HPDE6-E6E7 (cell line): ENCODE results near the gene IGF2BP2.
"Not testable (repeated sequence)": the region's sequence is repeated elsewhere in the genome, so short reads cannot be mapped to it uniquely, and the experiment has no call there.

Source experiments
- DNase-seq: peaks from one replicate; pipeline ENCODE4 v3.0.0; 2011; ENCODE audit warnings: missing footprints; ENCODE audit errors: extremely low spot score

IGF2BP2 gene

GRCh38 chr3:185825006-185825638 lies at the start of gene IGF2BP2:
Gene IGF2BP2, minus strand, starts transcription at chr3:185825042. Its CDS starts 82 bp downstream, at chr3:185824960.
- DNase-seq, result no peak

GRCh38 chr3:185874119-185874518 lies 49.3 kb upstream of the IGF2BP2 start:
- DNase-seq, result no peak

- no peak for DNase-seq
Measured at GRCh38 chr3:185867650-185868049, 42.8 kb upstream of the IGF2BP2 start.

DNA sequence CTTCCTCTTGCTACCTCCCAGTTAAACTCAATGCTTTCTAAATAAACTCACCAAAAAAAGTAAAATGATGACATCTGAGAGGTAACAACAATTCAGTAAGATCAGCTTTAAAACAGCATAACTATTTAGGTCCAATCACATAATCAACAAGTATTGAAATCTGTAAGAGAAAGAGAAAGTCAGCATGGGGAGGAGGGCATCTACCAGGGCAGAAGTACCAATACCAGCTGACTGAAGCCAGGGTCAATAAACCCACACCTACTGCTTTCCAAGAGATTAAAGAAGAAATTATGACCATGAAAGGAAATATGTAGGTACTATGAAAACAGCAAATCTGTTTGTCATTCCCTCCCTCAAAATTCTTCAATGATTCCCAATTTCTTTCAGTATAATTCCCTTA lies 42.2 kb upstream of the IGF2BP2 start:
- no peak for DNase-seq

DNA sequence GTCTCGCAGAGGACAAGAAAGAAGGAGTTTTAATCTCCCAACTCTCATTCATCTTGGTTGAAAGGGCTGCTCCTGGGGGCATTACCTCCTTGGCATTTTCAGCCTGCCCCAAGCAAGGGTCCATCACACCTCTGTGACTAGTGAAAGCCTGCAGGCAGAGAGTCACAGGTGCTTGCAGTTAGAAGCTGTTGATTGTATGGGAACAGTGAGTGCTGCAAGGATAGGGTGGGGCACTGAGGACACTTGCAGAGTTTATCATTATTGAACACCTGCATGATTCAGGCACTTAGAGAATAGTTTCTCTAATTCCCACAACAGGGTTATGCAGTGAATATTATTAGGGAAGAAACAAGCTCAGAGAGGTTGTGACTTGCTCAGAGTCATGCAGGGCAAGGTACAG lies 41.7 kb upstream of the IGF2BP2 start:
- DNase-seq, result no peak

DNA sequence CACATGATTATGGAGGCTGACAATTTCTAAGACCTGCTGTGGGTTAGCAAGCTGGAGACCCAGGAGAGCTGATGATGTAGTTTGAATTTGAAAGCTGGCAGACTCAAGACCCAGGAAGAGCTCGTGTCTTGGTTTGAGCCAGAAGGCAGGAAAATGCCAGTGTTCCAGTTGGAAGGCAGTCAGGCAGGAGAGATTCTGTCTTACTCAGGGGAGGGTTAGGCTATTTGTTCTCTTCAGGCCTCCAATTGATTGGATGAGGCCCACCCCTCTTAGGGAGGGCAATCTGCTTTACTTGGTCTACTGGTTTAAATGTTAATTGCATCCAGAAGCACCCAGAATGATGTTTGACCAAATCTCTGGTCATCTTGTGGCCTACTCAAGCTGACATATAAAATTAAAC lies 40.4 kb upstream of the IGF2BP2 start:
- no peak for DNase-seq

DNA sequence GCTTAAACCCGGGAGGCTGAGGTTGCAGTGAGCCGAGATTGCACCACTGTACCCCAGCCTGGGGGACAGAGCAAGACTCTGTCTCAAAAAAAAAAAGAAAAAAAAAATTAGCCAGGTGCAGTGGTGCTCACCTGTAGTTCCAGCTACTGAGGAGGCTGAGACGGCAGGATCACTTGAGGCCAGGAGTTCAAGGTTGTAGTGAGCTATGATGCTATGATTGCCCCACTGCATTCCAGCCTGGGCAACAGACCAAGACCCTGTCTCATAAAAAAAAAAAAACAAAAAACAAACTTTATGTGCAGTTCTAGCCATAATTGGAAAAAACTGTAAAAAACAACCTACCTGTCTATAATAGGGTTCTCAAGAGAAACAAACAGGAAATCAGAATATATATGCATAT lies 39.9 kb upstream of the IGF2BP2 start:
- no peak for DNase-seq

- DNase-seq, result no peak
Measured at GRCh38 chr3:185862920-185863319, 38.1 kb upstream of the IGF2BP2 start.

DNA sequence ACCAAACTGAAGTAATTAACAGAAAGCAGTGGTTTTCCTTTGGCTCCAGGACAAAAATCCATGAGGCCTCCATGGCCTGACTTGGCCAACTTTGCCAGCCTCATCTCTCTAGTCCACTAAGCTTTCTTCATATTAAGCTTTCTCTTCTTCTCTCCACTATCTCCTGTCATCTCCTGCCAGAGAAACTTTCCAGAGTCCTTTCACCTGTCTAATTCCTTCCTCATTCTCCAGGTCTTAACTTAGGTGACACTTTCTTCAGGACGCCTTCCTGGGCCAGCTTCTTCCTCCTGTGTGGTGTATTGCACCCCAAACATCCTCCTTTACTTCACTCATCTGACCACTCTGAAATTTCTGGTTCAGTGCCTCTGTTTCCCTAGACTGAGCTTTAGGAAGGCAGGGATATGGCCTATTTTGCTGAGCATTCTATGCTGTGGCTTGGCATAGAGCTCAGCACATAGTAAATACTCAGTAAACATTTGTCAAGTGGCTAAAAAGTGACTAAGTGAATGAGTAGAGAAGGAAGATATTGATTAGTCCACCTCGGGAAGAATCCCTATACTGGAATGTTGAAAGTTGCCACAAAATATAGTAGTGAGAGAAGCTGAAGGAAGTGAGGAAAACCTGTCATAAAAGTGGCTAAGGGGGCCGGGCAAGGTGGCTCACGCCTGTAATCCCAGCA lies 34.6 kb upstream of the IGF2BP2 start:
- DNase-seq, result no peak

- no peak for DNase-seq
Measured at GRCh38 chr3:185858502-185859225, 33.8 kb upstream of the IGF2BP2 start.

- no peak for DNase-seq
Measured at GRCh38 chr3:185857208-185857607, 32.4 kb upstream of the IGF2BP2 start.

DNA sequence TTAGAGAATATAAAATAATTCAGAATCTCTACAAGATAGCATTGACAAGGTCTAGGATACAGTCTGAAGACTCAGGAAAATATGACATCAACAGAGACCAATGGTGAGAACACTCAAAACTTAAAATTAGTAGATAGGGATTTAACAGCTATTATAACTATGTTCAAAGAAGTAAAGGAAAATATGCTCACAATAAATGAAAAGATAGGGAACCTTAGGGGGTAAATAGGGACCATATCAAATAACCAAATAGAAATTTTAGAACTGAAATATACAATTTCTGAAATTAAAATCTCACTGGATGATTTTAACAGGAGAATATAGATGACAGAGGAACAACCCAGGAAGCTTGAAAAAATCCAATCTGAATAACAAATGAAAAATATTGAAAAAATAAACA lies 31.8 kb upstream of the IGF2BP2 start:
- DNase-seq, result no peak

DNA sequence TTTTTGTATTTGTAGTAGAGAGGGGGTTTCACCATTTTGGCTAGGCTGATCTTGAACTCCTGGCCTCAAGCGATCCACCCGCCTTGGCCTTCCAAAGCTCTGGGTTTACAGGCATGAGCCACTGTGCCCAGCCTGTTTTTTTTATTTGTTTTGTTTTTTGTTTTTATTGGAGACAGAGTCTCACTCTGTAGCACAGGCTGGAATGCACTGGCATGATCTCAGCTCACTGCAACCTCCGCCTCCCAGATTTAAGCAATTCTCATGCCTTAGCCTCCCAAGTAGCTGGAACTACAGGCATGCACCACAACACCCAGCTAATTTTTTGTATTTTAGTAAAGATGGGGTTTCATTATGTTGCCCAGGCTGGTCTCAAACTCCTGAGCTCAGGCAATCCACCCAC lies 28.9 kb upstream of the IGF2BP2 start:
- DNase-seq, result not testable (repeated sequence)

- DNase-seq, result no peak
Measured at GRCh38 chr3:185852635-185853034, 27.8 kb upstream of the IGF2BP2 start.

DNA sequence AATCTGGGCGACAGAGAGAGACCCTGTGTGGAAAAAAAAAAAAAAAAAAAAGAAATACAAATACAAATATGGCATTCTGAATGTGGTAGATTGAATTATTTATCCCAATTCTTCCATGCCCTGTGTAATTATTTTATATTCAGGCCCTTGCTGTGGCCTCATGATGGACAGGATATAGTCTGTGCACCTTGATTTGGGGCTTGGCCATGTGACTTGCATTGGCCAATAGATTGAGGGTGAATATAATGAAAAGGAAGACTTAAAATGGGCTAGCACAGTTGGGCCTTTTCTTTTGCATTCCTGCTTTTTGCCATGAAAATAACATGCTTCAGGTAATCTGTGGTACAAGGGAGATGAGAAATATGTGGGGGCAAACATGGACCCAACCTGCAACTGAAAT lies 27.1 kb upstream of the IGF2BP2 start:
- no peak for DNase-seq

DNA sequence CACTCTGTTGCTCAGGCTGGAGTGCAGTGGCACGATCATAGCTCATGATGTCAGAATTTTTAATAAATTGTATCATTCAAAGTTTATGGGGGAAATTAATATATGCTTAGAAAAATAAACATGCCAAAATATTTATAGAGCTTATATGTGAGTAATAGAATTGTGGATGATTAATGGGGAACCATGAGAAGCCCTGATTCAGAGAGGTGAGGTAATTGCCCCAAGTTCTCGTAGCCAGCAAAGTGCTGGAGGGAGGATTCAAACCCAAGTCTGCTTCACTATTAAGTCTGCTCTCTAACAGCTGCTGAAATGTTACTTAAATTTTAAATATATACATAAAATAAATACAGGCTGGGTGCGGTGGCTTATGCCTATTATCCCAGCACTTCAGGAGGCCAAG lies 26.2 kb upstream of the IGF2BP2 start:
- DNase-seq, result no peak

GRCh38 chr3:185847506-185847905 lies 22.7 kb upstream of the IGF2BP2 start:
- no peak for DNase-seq

DNA sequence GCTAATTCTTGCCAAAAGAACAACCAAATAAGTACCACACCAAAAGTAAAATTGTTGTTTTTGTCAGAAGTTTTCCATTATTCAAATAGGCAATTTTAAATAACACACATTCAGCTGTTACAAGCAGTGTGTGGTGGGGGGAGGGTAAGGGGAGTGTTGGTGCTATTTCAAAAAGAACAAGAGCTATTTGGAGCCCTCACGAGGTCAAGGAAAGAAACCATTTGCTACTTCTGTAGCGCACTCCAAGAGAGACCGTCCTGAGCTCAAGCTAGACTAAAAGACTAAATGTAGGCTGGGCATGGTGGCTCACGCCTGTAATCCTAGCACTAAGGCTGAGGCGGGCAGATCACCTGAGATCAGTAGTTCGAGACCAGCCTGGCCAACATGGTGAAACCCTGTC lies 21.2 kb upstream of the IGF2BP2 start:
- DNase-seq, result no peak

GRCh38 chr3:185844051-185844450 lies 19.2 kb upstream of the IGF2BP2 start:
- DNase-seq, result no peak

DNA sequence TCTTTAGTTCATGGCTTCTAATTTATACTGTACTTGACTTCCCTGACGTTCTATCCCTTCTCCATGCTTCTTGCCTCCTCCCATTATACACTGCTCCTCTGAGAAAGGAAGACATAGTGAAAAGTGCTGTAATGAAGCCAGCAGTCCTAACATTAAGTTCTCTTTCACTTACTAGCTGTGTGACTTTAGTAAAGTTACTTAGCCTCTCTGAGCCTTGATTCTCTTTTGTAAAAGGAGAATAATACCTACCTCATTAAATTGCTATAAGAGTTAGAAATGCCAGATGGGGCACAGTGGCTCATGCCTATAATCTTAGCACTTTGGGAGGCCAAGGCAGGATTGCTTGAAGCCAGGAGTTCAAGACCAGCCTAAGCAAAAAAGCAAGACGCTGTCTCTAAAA lies 18.8 kb upstream of the IGF2BP2 start:
- DNase-seq, result no peak

GRCh38 chr3:185843126-185843525 lies 18.3 kb upstream of the IGF2BP2 start:
- DNase-seq, result no peak

GRCh38 chr3:185842241-185842640 lies 17.4 kb upstream of the IGF2BP2 start:
- no peak for DNase-seq

DNA sequence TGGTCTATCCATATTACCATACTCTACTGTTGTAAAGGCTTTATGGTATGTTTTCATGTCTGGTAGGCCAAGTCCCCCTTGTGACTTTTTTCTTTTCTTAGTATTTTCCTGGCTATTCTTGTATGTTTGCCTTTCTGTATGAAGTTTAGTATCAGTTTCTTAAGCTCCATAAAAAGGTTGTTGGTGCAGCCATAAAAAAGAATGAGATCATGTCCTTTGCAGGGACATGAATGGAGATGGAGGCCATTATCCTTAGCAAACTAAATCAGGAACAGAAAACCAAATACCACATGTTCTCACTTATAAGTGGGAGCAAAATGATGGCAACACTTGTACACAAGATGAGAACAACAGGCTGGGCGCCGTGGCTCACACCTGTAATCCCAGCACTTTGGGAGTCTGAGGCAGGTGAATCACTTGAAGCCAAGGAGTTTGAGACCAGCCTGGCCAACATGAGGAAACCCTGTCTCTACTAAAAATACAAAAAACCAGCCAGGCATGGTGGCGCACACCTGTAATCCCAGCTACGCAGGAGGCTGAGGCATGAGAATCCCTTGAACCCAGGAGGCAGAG lies 13.7 kb upstream of the IGF2BP2 start:
- not testable (repeated sequence) for DNase-seq
